HG02884 (cell line): ENCODE data around the gene MCTP1.
A peak's percentile ranks its signal among the peaks of the same experiment; 100 is the strongest.

ENCODE experiments used
- ATAC-seq: cut with Tn5 transposase; IDR thresholded peaks from one replicate; pipeline ENCODE4 v1.9.1; 2021; ENCODE audit warnings: mild to moderate bottlenecking, moderate library complexity; ENCODE audit not compliant: unreplicated experiment

The MCTP1 gene

DNA sequence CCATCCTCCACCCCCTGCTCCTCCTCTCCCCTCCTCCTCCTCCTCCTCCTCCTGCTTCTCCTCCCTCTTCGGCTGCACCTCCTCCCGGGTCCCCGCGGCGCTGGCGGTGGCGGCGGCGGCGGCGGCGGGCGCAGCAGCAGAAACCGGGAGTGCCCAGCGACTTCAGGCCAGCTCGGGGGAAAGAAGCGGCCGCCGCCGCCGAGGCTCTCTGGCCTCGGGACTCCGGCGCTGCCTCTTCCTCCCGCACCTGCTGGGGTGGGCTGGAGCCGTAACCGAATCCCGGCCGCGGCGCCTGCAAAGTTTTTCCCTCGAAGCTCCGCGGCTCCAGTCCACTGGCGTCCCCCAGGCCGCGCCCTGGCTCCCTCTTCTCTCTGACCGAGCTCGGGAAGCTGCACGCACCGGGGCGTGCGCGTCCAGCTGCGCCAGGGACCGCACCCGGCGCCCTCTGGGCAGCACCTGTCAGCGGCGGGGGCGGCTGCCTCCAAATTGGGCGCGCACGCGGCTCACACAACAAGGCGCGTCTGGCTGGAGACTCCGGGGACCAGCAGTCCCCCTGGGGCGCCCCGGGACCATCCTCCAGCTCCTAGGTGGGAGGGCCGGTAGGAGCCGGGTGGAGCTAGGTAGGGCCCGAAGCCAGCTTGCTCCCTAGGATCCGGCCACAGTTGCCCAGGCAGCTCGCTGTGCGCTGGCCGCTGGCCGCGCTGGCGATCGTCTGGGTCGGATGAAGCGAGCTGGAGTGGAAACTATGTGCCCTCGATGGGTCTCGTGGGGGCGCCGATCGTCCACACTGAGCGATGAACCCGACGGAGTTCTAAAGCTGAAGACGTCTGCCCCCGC, at the start of gene MCTP1:
Gene MCTP1 (minus strand): TSS at position 523 of the 837 bp plus-strand sequence.
- ATAC-seq: peak; percentile 4

DNA sequence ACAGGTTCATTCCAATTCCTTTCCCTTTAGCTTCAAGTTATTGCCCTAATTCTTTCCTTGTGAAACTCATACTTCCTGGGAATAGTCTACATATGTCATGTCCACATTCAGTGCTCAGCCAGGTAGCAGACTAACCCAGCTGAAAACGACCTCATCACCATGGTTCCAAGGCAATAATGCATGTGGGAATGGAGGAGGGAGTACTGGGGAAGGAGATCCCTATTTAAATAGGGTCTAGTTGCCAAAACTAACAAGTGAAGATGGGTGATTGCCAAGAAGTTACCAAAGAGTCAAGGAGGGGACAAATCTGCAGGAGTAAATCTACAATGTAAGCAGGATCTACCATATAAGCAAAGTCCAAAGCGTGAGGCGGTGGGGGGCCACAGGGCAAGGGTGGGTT, 47.3 kb upstream of the MCTP1 start:
- ATAC-seq: no peak

DNA sequence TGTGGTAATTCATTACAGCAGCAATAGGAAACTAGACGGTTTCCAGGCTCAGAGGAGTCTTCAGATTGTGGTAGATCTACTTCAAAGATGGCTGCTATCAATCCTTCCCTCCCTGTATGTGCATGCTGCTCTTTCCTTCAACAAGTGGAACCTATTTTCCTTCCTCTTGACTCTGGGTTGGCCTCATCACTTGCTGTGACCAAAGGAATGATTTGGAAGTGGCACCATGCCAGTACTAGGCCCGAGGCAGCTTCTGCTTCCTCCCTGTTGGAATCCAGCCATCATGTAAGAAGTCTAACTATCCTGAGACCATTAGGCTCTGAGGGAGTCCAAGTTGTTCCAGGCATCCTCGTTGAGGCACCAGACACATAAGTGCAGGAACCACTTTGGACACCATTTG, 46.5 kb upstream of the MCTP1 start:
- ATAC-seq: no peak

DNA sequence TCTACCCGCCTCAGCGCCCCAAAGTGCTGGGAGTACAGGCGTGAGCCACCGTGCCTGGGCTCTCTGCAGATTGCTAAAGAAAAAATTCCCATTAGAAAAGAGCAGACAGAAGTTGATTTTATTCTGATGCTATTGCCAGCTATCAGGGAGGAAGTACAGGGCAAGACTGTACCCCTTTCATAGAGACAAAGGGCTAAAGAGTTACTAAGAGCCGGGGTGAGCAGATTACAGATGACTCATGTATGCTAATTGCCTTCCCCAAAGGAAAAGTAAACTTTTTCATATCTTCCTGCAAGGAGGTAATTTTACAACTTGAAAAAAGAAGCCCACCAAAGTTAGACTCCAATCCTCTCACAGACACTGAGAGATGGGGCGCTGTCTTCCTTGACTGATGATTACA, 42.3 kb upstream of the MCTP1 start:
- ATAC-seq: no peak

DNA sequence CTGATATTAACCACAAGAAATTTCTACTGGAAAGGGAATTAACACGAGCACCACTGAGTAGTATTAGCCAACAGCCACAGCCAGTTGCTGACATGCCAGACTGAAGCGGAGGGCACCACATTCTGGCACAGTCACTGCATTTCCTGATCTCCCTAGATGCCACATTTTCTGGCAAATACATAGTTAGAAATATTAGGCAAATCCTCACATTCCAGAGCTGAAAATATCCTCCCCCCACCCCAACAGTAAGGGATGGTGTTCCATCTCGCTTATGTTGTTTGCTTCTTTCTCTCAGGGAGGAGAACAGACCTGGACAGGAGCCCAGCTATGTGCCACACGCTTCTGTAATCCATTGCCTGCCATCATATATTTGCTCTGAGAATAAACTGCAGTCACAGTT, 32.8 kb upstream of the MCTP1 start:
- ATAC-seq: no peak

DNA sequence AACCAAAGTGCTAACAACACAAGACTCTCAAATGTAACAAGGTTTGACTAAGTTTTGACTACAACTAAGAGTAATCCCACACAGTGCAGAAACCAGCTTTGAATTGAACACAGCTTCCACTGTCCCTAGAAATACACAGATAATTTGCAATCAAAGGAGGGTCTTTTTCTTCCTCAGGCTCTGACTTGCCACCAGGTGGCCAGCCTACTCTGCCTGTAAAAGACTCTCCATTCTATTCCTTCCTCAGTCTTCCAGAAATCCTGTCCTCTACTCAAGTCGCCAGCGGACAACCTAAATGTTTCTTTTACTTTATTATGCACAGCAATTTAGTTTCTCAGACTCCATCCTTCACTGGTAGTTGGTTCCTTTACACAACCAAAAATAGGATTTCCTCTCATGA, 32.2 kb upstream of the MCTP1 start:
- no peak for ATAC-seq

DNA sequence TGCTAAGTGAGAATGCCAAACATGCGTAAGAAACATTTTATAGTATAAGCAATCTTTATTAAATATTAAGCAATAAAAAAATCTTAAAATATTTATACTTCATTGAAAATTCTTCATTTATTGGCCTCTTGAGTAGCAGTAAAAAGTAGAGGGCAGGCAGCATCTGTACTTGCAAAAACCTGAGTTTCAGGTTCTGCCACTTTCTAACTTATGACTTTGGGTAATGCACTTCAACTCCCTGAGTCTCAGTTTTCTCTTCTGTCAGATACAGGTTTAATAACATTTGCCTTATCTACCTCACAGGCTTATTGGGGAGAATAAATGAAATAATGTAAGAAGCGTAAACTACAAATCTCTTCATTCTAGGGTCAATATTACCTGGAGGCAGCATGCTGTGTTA, 19.8 kb upstream of the MCTP1 start:
- no peak for ATAC-seq

DNA sequence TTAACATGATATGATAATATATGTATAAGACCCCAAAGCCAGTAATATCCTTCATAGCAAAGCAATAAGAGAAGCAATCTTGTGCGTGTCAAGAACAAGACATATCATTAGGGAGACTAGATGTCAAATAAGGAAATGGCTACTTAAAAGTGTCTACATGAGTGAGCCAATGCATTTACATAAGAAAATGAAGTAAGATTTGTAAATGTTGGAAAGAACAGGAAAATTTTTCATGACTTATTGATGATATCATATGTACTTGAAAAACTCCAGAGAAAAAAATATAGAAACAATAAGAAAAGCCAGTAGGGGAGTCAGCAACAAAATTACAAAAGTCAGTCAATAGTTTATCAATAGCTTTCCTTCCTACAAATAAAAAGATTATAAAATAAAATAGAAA, 13.8 kb upstream of the MCTP1 start:
- no peak for ATAC-seq

DNA sequence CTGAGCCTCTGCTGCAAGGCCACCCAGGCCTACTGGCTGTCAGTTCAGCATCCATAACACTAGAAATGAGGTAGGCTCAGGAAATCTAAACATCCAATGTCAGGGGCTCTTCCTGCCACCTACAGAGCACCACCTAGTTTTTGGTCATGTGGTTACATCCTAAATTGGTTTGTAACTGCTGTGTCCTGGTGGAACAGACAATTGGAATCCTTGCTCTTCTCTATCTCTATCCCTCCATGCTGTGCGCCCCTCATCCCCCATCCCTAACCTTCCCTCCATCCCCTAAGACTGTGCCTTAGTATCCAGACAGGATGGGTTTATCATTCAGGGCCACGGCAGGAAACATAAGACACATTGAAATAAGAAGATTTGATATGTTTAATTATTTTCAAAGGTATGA, 11.4 kb upstream of the MCTP1 start:
- ATAC-seq: no peak

DNA sequence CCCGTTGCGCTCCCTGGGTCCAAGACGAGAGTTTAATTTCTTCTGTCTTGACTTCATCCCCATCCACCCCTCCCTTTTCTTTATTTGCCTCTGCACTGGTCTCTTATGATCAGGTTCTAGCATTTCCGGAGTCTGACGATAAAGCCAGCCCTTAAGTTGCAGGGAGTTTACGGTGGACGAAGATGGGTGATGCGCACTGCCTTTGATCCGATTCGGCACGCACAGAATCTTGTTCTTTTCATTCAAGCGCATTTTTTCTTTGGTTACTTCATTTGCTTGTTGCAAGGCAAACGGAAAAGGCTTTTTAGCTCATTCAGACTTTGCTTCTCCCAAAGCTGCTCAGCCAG, 488 bp upstream of the MCTP1 start:
- ATAC-seq: no peak

DNA sequence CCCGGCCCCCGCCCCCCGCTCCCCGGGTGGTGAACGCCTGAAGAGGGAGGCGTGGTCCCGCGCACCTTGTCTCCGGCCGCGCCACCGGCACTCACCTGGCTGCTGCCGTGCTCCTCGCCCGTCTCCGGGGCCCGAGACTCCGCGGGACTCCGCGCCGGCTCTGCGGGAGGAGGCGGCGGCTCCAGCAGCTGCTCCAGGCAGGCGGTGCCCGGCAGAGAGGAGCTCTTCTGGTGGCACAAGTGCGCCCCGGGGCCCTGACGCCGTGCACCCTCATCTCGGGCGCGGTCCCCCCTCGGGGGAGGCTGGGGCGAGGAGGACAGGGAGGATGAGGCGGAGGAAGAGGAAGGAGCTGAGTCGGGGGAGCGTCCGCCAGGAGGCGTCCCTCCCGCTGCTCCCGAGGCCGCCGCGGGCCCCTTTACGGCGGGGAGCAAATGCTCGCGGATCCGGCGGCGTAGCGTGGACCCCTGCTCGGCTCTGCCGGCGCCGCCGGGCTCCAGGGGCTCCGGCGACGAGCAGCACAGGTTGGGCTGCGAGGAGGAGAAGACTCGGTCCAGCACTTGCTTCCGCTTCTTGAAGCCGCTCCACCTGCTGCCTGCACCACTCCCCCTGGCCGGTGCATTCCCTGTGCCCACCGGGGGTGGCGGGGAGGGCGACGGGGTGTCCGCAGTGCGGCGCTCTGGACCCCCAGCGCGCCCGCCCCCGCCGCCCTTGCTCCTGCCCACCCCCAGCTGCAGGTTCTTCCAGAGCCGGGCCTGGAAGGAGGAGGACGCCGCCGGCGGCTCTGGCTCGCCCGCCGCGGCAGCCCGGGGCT, 928 bp downstream of the MCTP1 start:
- ATAC-seq: peak; percentile 55

DNA sequence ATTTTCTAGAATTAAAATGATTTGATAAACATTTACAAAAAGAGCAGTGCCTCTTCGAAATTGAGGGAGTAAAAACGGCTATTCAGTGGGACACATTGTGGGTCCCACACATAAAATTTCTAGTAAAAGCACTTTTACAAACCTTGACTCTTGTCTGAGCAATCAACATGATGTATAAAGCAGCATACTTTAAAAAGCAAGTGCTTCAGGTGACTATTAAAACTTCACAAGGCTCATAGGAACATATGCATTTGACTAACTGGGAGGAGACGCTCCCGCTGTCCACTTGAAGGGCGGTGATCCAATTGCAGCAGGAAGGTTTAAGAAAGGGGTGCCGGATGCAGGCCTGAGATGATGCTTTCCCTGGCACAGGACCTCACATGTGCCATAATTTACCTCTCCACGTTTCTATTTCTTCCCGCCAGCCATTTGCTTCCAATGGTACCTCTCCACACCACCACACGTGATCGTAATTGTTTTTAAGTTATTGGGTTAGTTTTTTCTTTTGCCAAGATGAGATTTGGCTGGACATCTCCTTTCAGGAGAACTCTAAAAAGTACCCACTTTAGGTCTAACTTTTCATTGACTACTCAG, 1.8 kb downstream of the MCTP1 start:
- no peak for ATAC-seq

DNA sequence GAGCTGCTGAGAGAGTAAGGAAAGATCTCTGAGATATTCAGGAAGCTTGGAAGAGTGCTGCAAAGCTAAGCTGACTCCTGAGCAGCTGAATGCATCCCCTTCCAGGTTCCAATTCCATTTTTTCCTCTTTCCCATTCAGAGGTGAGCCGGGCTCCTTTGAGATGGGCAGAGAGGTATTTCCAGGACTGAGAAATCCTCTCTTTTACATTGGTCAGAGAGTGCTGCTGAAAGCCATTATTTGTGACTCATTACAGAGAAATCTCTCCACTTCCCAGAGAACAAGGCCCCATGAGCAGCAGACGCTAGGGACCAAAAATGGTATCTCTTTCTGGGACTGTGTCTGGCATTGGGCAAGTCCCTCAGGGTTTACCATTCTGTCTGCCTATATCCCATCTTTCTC, 3.7 kb downstream of the MCTP1 start:
- no peak for ATAC-seq

DNA sequence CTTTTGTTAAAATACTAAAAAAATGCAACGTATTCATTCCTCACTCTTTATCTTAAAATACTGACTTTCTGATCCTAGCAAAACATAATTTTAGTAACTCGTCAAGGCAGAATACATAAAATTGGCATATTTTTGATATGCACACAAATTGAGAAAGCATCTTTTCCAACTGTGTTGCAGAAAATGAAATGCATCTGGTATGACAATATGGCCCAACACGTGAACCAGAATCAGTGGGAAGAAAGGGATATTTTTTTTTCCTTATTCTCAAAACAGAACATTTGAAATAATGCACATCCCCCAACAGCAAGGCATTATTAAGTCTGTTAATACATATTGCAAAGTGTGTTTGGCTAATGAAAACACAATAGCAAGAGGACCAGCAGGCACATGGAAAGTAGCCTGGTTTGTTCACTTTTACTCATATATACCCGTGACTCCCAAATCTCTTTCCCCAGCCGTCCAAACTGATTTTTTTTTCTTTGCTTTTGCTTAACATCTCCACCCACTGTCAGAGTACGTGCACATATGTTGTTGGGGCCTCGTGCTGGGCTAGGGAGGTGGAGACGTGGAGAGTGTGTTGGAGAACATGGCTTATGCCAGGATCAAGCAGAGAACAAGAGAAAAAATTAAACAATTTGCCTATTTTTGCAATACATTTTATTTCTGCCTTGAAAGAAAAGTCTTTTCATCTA, 4.3 kb downstream of the MCTP1 start:
- ATAC-seq: no peak

DNA sequence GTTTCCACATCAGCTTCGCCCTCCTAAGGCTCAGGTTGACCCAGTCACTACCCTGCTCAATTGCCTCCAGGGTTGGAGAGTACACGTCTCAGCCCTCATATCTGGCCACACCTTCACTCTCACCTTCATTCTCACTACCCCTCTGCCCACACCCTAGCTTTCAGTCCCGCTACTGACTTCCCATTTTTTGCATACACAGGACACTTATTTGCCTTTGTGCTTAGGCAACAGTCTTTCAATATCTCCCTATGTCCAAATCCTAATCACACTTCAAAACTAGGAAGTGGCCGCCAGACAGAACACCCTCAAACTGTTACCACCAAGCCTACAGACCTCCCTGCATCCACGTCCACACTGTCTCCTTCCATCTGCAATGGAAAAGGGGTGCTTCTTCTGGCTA, 10.9 kb downstream of the MCTP1 start:
- no peak for ATAC-seq

DNA sequence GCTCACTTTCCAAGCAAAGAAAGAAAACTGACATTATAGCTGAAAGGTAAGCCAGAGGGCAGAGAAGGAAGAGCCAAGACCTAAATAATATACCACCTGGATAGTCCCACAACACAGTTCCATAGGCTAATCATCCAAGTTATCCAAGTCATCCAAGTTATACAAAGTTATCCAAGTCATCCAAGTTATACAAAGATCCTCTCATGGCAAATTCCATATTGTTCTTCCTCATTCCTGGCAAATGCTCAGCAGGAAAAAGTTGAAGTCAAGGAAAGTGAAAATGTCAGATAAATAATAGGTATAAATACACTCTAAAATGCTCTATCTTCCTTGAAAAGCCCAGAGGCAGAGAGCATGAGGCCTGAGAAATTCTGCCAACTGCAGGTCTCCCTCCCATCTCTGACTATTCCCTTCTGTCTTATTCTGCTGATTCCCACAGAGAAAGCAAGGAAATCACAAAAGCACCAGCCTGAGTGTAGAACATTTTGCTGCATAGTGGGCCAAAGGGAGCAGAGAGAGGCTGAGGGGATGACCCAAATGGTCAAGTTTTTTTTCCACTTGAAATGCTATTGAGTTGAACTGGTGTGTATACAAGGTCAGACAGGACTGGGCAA, 12.5 kb downstream of the MCTP1 start:
- ATAC-seq: no peak

DNA sequence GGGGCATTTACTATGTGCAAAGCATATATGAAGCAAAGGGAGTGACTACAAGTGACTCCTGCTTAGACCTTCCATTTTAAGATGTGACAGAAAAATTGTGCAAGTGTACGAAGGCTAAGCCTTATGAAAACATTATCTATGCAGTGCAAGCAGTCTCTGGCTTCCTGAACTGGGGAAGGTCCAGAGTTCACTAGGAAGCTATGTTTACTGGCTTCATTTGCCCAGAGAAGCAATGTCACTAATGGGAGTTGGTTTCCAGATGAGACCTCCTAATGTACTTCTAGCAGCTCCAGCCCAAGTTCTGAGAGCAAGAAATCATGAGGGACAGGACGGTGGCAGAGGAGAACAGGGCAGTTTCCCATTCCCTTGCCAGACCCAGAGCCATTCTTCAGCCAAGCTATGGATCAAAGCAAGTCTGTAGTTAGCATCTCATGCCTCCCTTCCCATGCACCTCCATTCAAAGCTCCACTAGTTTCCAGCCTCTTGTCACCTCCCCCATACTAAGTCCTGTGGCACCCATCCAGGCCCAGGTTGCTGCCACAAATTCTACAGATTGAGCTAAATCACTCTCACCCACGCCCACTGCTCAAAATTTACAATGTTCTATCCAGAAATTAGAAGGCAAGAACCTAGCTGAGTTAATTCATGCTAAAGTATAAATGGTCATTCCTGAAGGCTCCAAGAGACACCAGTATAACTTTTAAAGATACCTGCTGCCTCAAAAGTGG, 21.8 kb downstream of the MCTP1 start:
- no peak for ATAC-seq

DNA sequence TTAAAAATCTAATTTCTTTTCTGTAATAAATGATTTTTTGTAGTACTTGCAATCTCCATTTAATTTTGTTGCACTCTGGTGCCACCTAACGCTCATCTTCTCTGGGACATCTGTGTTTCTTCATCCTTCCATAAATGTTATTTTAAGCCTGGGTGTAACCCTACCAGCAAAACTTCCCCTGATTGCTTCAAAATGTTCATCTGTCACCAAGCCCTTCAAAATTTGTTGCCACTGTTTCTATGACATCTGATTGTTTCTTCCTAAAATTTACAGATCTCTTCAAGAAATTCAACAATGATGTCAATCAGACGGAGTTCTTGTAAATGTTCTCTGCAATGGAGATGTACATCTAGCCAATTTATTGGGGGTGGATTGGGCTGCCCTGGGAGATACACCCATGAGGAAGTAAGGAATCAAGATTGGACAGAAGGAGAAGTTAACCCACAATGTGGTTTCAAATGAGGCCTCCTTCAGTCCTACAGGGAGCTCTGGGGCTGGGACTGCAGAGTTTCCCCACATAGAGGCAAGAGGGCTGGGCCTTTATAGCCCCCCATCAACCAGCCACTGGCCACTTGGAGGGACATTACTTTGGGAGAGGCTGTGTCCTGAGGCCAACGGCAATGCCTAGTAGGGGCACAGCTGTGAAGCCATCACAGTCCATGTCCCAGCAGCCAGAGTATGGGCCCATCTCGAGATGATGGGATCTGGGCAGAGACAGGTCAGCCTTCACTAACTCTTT, 23.3 kb downstream of the MCTP1 start:
- no peak for ATAC-seq

DNA sequence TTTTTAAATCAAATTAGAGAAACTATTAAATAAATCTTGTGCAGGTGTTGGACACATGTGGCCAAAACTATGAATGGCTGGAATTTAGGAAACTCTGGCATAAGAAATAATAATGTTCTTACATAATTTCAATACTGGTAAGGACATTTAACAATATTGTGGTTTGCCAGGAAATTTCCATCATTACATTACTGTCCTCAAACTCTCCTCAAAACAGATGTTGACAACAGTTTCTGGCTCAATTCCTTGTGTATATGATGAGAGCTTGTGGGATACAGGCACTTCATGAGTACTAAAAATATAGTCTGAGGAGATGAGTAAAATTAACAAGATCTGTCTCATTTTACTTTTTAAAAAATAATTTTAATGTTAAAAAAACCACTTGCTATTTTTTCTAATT, 27.9 kb downstream of the MCTP1 start:
- ATAC-seq: no peak

DNA sequence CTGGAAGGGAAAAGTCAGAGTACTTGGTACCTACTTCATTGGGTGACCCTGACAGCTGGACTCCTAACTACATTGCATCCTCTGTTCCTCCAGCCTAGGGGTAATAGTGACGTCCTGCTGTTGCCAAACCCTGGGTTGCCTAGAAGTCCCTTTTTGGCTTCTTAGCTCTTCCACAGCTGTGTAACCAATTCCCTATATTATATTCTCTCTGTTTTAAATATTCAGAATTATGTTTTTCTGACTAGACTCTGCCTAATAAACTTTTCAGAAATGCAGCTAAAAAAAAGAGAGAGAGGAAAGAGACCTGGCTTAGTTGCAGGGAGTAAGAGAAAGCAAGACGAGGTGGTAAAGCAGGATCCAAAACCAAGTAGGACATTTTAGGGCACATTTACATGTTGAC, 28.4 kb downstream of the MCTP1 start:
- no peak for ATAC-seq
